Ectodermal cell (in vitro differentiated cells): ENCODE results near the gene OR10G8. TPM values are rescaled to one million over a fixed set of nuclear protein-coding genes. Genes with fewer than 3 reads are reported as not detected.
"Not testable (repeated sequence)": the region's sequence is repeated elsewhere in the genome, so short reads cannot be mapped to it uniquely, and the experiment has no call there.

Source experiments
- H3K27ac ChIP-seq: 2 replicates; pipeline ENCODE4 v1.7.0; 2013; ENCODE audit warnings: mild to moderate bottlenecking, low read depth, low read length; ENCODE audit not compliant: insufficient read depth, poor library complexity, severe bottlenecking
- H3K27me3 ChIP-seq: 2 replicates; pipeline ENCODE4 v1.7.0; 2013; ENCODE audit warnings: mild to moderate bottlenecking, low read length; ENCODE audit not compliant: insufficient read depth, control insufficient read depth, poor library complexity, severe bottlenecking
- H3K36me3 ChIP-seq: one replicate; pipeline ENCODE4 v1.7.0; 2013; ENCODE audit warnings: low read length; ENCODE audit not compliant: control insufficient read depth, insufficient read depth
- H3K4me1 ChIP-seq: one replicate; pipeline ENCODE4 v1.7.0; 2013; ENCODE audit warnings: low read length; ENCODE audit not compliant: control insufficient read depth, insufficient read depth
- H3K4me3 ChIP-seq: 2 replicates; pipeline ENCODE4 v1.7.0; 2013; ENCODE audit warnings: low read depth, low read length, control low read depth; ENCODE audit not compliant: insufficient read depth
- H3K9me3 ChIP-seq: 2 replicates; pipeline ENCODE4 v1.7.0; 2013; ENCODE audit warnings: mild to moderate bottlenecking, low read length, moderate library complexity; ENCODE audit not compliant: control insufficient read depth
- WGBS, 2 experiments: methylation state at CpG; one replicate each; pipeline ENCODE4 v1.1.7; 2013; ENCODE audit warnings: missing lambda C conversion rate in 2 of 2; 5-methylcytosine and 5-hydroxymethylcytosine counted together
- polyA plus RNA-seq, 4 experiments: library from polyadenylated mRNA; stranded (reverse); fragments of 50-300 nt; gene quantifications; one replicate each; pipeline ENCODE4 v1.2.3, GENCODE V29; 2013

OR10G8 gene
- polyA plus RNA-seq (2013, experiment 1 of 4) = not detected
- polyA plus RNA-seq (2013, experiment 2 of 4) = not detected
- polyA plus RNA-seq (2013, experiment 3 of 4) = not detected
- not detected for polyA plus RNA-seq (2013, experiment 4 of 4)

GRCh38 chr11:124026498-124026897, at the start of gene OR10G8:
Gene OR10G8, plus strand, starts transcription at chr11:124026798. Its CDS starts 2,825 bp downstream, at chr11:124029623.
- Histone ChIP-seq H3K27me3 (no peaks in the 10 kb centered on the region), H3K27ac (no peak within 1 kb of the TSS), H3K4me1 (no peaks in the 10 kb centered on the region), H3K4me3 (no peak within 1 kb of the TSS), H3K36me3 (no peaks in the 10 kb centered on the region), H3K9me3 (no peaks in the 10 kb centered on the region)
- WGBS, 2 experiments = 96 to 100% methylated on average over 1 of the region's 2 CpGs

- H3K27ac ChIP-seq = no peak within 1 kb of the TSS
- no peaks in the 10 kb centered on the region for H3K4me1 ChIP-seq
- H3K9me3 ChIP-seq = no peaks in the 10 kb centered on the region
- H3K36me3 ChIP-seq = no peaks in the 10 kb centered on the region
- no peaks in the 10 kb centered on the region for H3K27me3 ChIP-seq
- H3K4me3 ChIP-seq = no peak within 1 kb of the TSS
These were observed 48.8 kb upstream of the OR10G8 start, which contains the start of gene OR10S1 for GRCh38 chr11:123977731-123978347. Gene OR10S1, minus strand, starts transcription at chr11:123977781. Its CDS starts 117 bp downstream, at chr11:123977664.

GRCh38 chr11:123979311-123979710, 47.3 kb upstream of the OR10G8 start:
- Histone ChIP-seq H3K27ac (no peak overlapping the region), H3K36me3 (no peaks in the 10 kb centered on the region), H3K27me3 (no peaks in the 10 kb centered on the region), H3K4me1 (no peaks in the 10 kb centered on the region), H3K4me3 (no peak overlapping the region), H3K9me3 (no peaks in the 10 kb centered on the region)
- WGBS, 2 experiments = 89 to 96% methylated on average over 4 to 5 of the region's 5 CpGs

GRCh38 chr11:123995119-123995518, 31.5 kb upstream of the OR10G8 start, which contains the start of gene OR10G6:
Gene OR10G6, minus strand, starts transcription at chr11:123995161. Its CDS starts 0 bp downstream, at chr11:123995161.
- Histone ChIP-seq H3K27me3 (no peaks in the 10 kb centered on the region), H3K9me3 (no peaks in the 10 kb centered on the region), H3K36me3 (no peaks in the 10 kb centered on the region), H3K4me3 (no peak within 1 kb of the TSS), H3K4me1 (peaks cover 8% of the 10 kb centered on the region), H3K27ac (no peak within 1 kb of the TSS)
- 92 to 100% methylated on average over 1 of the region's 1 CpG for WGBS, 2 experiments

GRCh38 chr11:124012697-124013096, 13.9 kb upstream of the OR10G8 start, which contains the start of gene OR10G4:
Gene OR10G4, plus strand, starts transcription at chr11:124012997. Its CDS starts 2,578 bp downstream, at chr11:124015575.
- no peaks in the 10 kb centered on the region for H3K36me3 ChIP-seq
- H3K27ac ChIP-seq = no peak within 1 kb of the TSS
- no peaks in the 10 kb centered on the region for H3K9me3 ChIP-seq
- H3K4me3 ChIP-seq = no peak within 1 kb of the TSS
- no peaks in the 10 kb centered on the region for H3K27me3 ChIP-seq
- H3K4me1 ChIP-seq = no peaks in the 10 kb centered on the region
- WGBS, 2 experiments = 90 to 95% methylated on average over 2 of the region's 2 CpGs

- not testable (repeated sequence) for H3K27ac ChIP-seq, H3K27me3 ChIP-seq, H3K36me3 ChIP-seq, H3K4me1 ChIP-seq, H3K4me3 ChIP-seq, H3K9me3 ChIP-seq
- WGBS, 2 experiments = 94 to 97% methylated on average over 5 to 7 of the region's 9 CpGs
These were observed 10.8 kb upstream of the OR10G8 start for GRCh38 chr11:124015837-124016236.

- H3K4me1 ChIP-seq = no peaks in the 10 kb centered on the region
- 97 to 100% methylated on average over 1 of the region's 1 CpG for WGBS, 2 experiments
- no peak overlapping the region for H3K27ac ChIP-seq
- no peaks in the 10 kb centered on the region for H3K9me3 ChIP-seq
- no peaks in the 10 kb centered on the region for H3K27me3 ChIP-seq
- no peaks in the 10 kb centered on the region for H3K36me3 ChIP-seq
- no peak overlapping the region for H3K4me3 ChIP-seq
These were observed 10.1 kb downstream of the OR10G8 start for GRCh38 chr11:124036666-124037065.

GRCh38 chr11:124039557-124039956, 13.0 kb downstream of the OR10G8 start:
- Histone ChIP-seq H3K27me3 (no peaks in the 10 kb centered on the region), H3K4me3 (no peak overlapping the region), H3K36me3 (no peaks in the 10 kb centered on the region), H3K9me3 (no peaks in the 10 kb centered on the region), H3K27ac (no peak overlapping the region), H3K4me1 (no peaks in the 10 kb centered on the region)
- WGBS, 2 experiments = 85 to 88% methylated on average over 9 of the region's 9 CpGs

- Histone ChIP-seq H3K9me3 (no peaks in the 10 kb centered on the region), H3K36me3 (no peaks in the 10 kb centered on the region), H3K4me1 (no peaks in the 10 kb centered on the region), H3K27ac (no peak within 1 kb of the TSS), H3K27me3 (no peaks in the 10 kb centered on the region), H3K4me3 (no peak within 1 kb of the TSS)
- 57 to 100% methylated on average over 1 of the region's 1 CpG for WGBS, 2 experiments
These were observed 14.7 kb downstream of the OR10G8 start, which contains the start of gene OR10G7 for GRCh38 chr11:124041254-124041653. Gene OR10G7, minus strand, starts transcription at chr11:124041325. Its CDS starts 2,324 bp downstream, at chr11:124039001.

- Histone ChIP-seq H3K4me1 (no peaks in the 10 kb centered on the region), H3K27ac (no peak overlapping the region), H3K36me3 (no peaks in the 10 kb centered on the region), H3K4me3 (no peak overlapping the region), H3K9me3 (no peaks in the 10 kb centered on the region), H3K27me3 (no peaks in the 10 kb centered on the region)
- 93 to 94% methylated on average over 2 to 3 of the region's 4 CpGs for WGBS, 2 experiments
These were observed 16.8 kb downstream of the OR10G8 start for GRCh38 chr11:124043420-124043819.
